OCI-LY7 (cell line): ENCODE results near the gene SNAPC4. TPM values are rescaled to one million over a fixed set of nuclear protein-coding genes. Genes with fewer than 3 reads are reported as not detected.

Experiments
- BruUV-seq: library from RNA; stranded (reverse); fragments of 400-500 nt; replicated peaks from 2 replicates; lab custom pipeline; 2021; lab: Mats Ljungman, UMichigan
- CTCF ChIA-PET: fragments of 300-600 bp; sonication (Branson Sonifier 250); formaldehyde crosslinking; loops from one replicate; lab custom pipeline; 2022; ENCODE audit warnings: antibody characterized with exemption; ENCODE audit not compliant: unreplicated experiment; lab: Charles Lee
- POLR2A ChIA-PET: fragments of 300-600 bp; sonication (Branson Sonifier 250); formaldehyde crosslinking; loops from one replicate; lab custom pipeline; 2022; ENCODE audit warnings: antibody characterized with exemption; lab: Charles Lee
- DNase-seq: peaks from one replicate; pipeline ENCODE4 v3.0.0-alpha.2; 2015; ENCODE audit warnings: low spot score
- H2AFZ ChIP-seq: fragments of 200-600 bp; sonication (generic), shearing (Covaris generic); 2 replicates; pipeline ENCODE4 v1.6.1; 2014; ENCODE audit warnings: mild to moderate bottlenecking, antibody characterized with exemption, low read length, moderate library complexity
- H3K27ac ChIP-seq: fragments of 200-600 bp; sonication (generic); 2 replicates; pipeline ENCODE4 v1.5.1; 2014; ENCODE audit warnings: mixed run types, low read depth, mild to moderate bottlenecking, moderate library complexity, low read length, inconsistent platforms; ENCODE audit not compliant: poor library complexity, severe bottlenecking
- H3K36me3 ChIP-seq: fragments of 200-600 bp; sonication (generic); 2 replicates; pipeline ENCODE4 v1.6.1; 2014; ENCODE audit warnings: mild to moderate bottlenecking, antibody characterized with exemption, low read length, moderate library complexity, mixed read lengths; ENCODE audit not compliant: insufficient read depth
- H3K4me1 ChIP-seq: fragments of 200-600 bp; sonication (generic); 2 replicates; pipeline ENCODE4 v1.5.1; 2014; ENCODE audit warnings: mild to moderate bottlenecking, low read length; ENCODE audit not compliant: insufficient read depth, poor library complexity, severe bottlenecking
- H3K4me2 ChIP-seq: fragments of 200-600 bp; sonication (generic); 2 replicates; pipeline ENCODE4 v1.6.1; 2014; ENCODE audit warnings: mild to moderate bottlenecking, low read length
- H3K4me3 ChIP-seq: fragments of 200-600 bp; sonication (generic); 2 replicates; pipeline ENCODE4 v1.5.1; 2014; ENCODE audit warnings: mild to moderate bottlenecking, low read depth, low read length; ENCODE audit not compliant: poor library complexity, severe bottlenecking
- H3K79me2 ChIP-seq: fragments of 200-600 bp; sonication (generic); 2 replicates; pipeline ENCODE4 v1.6.1; 2016; ENCODE audit warnings: low read depth, mild to moderate bottlenecking, low read length, moderate library complexity, mixed read lengths; ENCODE audit not compliant: insufficient read depth
- H3K9me2 ChIP-seq: fragments of 200-600 bp; sonication (generic); 2 replicates; pipeline ENCODE4 v1.6.1; 2016; ENCODE audit warnings: mild to moderate bottlenecking, low read length, mixed read lengths; ENCODE audit not compliant: insufficient read depth
- H3K9me3 ChIP-seq: fragments of 200-600 bp; sonication (generic); 2 replicates; pipeline ENCODE4 v1.6.1; 2014; ENCODE audit warnings: mild to moderate bottlenecking, mixed run types, low read length, mixed read lengths
- H4K20me1 ChIP-seq: fragments of 200-600 bp; sonication (generic); 2 replicates; pipeline ENCODE4 v1.6.1; 2014; ENCODE audit warnings: mild to moderate bottlenecking, antibody characterized with exemption, low read length, moderate library complexity, mixed read lengths; ENCODE audit not compliant: insufficient read depth
- CTCF ChIP-seq: fragments of 200-600 bp; sonication (generic); conservative IDR thresholded peaks from 2 replicates; pipeline ENCODE4 v1.5.1; 2014; ENCODE audit warnings: mild to moderate bottlenecking, antibody characterized with exemption, low read length, moderate library complexity, mixed read lengths
- EZH2phosphoT487 ChIP-seq: fragments of 200-600 bp; sonication (generic); IDR thresholded peaks from 2 replicates; pipeline ENCODE4 v1.6.1; 2018; ENCODE audit warnings: low read depth, borderline replicate concordance, mild to moderate bottlenecking, mixed run types, antibody characterized with exemption, low read length, moderate library complexity, mixed read lengths
- intact Hi-C: fragments of 100-400 bp; cut with micrococcal nuclease; formaldehyde crosslinking; loops from one replicate; pipeline ENCODE4 v1.10.0; 2022; ENCODE audit not compliant: unreplicated experiment
- total RNA-seq, 2 experiments: library from RNA; depleted of rRNA in 1 of 2; stranded (reverse); fragments of >200 nt in 1 of 2; shearing (Covaris generic) in 1 of 2; gene quantifications; 2 replicates each; pipeline ENCODE4 v1.2.3, GENCODE V29; 2014 to 2022

The SNAPC4 gene
- total RNA-seq, 2 experiments from 2014 or later = 13.4 to 16.8 TPM

- H4K20me1 ChIP-seq = peaks cover 10% of the 10 kb centered on the region; the same call in 1 of the 2 replicates
- peaks cover 23% of the 10 kb centered on the region for H3K79me2 ChIP-seq
- H2AFZ ChIP-seq = no peak overlapping the region
- no TSS peak for BruUV-seq
- H3K36me3 ChIP-seq = peaks cover 76% of the 10 kb centered on the region
- H3K4me2 ChIP-seq = no peak overlapping the region
- no peak overlapping the region for H3K4me3 ChIP-seq
- no peaks in the 10 kb centered on the region for H3K9me3 ChIP-seq
- CTCF ChIA-PET = no interaction called here
- no peak for DNase-seq
- H3K9me2 ChIP-seq = no peaks in the 10 kb centered on the region
- H3K27ac ChIP-seq = no peak overlapping the region
- H3K4me1 ChIP-seq = peaks cover 9% of the 10 kb centered on the region
- POLR2A ChIA-PET = interaction anchor here (0.7 kb wide), 1 partner anchor 8 kb away, joined by 3 read pairs; no protein-coding TSS in a partner anchor
- no peak for TF ChIP-seq CTCF
- intact Hi-C loops = no loop called here
These were observed 2.3 kb downstream of the SNAPC4 start for GRCh38 chr9:136397643-136398042.

- POLR2A ChIA-PET = interaction anchor here (0.6 kb wide), 1 partner anchor 307 kb away, joined by 3 read pairs; no protein-coding TSS in a partner anchor
- Histone ChIP-seq H3K4me3 (no peak overlapping the region), H3K4me1 (peaks cover 9% of the 10 kb centered on the region), H2AFZ (no peak overlapping the region), H3K36me3 (peaks cover 76% of the 10 kb centered on the region), H4K20me1 (peaks cover 10% of the 10 kb centered on the region; the same call in 1 of the 2 replicates), H3K27ac (no peak overlapping the region), H3K79me2 (peaks cover 23% of the 10 kb centered on the region), H3K9me3 (no peaks in the 10 kb centered on the region), H3K4me2 (no peak overlapping the region), H3K9me2 (no peaks in the 10 kb centered on the region)
- TF ChIP-seq EZH2phosphoT487 (no peak), CTCF (no peak)
- no peak for DNase-seq
- BruUV-seq = no TSS peak
- intact Hi-C loops = no loop called here
- CTCF ChIA-PET = no interaction called here
These were observed 3.8 kb downstream of the SNAPC4 start for GRCh38 chr9:136396219-136396515.

- Histone ChIP-seq H3K4me1 (peaks cover 9% of the 10 kb centered on the region), H3K79me2 (peaks cover 23% of the 10 kb centered on the region), H4K20me1 (peaks cover 10% of the 10 kb centered on the region; the same call in 1 of the 2 replicates), H3K9me3 (no peaks in the 10 kb centered on the region), H3K36me3 (peaks cover 78% of the 10 kb centered on the region), H3K4me2 (no peak overlapping the region), H3K9me2 (no peaks in the 10 kb centered on the region), H3K27ac (no peak overlapping the region), H3K4me3 (no peak overlapping the region), H2AFZ (no peak overlapping the region)
- no TSS peak for BruUV-seq
- TF ChIP-seq EZH2phosphoT487 (no peak), CTCF (no peak)
- CTCF ChIA-PET = no interaction called here
- POLR2A ChIA-PET = interaction anchor here (0.6 kb wide), 1 partner anchor 308 kb away, joined by 3 read pairs; no protein-coding TSS in a partner anchor
- intact Hi-C loops = no loop called here
- no peak for DNase-seq
These were observed 4.4 kb downstream of the SNAPC4 start for GRCh38 chr9:136395345-136396218.
